Measurements from ENCODE around the gene MYPOP. TPM values are rescaled to one million over a fixed set of nuclear protein-coding genes. Genes with fewer than 3 reads are reported as not detected.
A peak's percentile ranks its signal among the peaks of the same experiment; 100 is the strongest.

The MYPOP gene
- total and polyA plus RNA-seq, 9 of the 15 experiments (the other 6 are each of a cell fraction or from before 2014, with no cell fraction given): 0.32 to 7.6 (median 1.6) TPM

DNA sequence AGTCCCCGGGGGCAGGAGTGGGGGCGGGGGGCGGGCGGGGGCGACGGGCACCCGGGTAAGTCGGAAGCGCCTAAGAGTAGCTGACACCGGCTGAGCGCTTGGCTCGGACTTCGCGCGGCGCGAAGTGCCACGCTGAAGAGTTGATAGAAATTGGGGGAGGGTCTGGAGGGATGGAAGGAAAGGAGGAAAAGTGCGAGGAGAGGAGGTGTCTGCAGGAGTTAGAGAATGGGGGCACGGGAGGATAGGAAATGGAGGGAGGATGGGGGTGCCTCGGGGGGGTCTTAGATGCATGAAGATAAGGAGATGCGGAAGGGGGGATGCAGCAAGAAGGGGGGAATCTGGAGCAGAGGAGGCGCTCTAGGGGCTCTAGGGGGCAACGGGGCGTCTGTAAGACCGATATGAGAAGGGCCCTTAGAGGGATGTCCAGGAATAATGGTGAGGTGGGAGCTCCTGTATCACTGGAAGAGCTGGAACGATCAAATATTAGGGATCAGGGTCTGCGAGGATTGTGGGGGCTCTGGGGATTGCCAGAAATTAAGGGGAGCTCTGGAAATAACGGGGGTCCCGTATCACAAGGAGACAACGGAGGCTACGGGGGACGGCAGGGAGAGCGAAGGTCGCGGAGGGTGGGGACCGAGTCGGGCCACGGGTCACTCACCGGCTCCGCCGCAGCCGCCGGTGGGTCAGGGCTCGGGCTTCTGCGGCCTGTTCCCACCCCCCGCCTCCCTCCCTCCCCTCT, at the start of gene MYPOP (continued):
- TF ChIP-seq BMI1 (IDR thresholded peaks at IDR 0.05; ENCODE audit: low read length) (no peak), JUNB (CRISPR knock-in tag; conservative IDR thresholded peaks at IDR 0.05) (no peak), CEBPG (CRISPR knock-in tag; IDR thresholded peaks at IDR 0.05) (no peak), CEBPG (tag; conservative IDR thresholded peaks at IDR 0.05 in 1 of 2, IDR thresholded peaks at IDR 0.05 in 1 of 2) (no peak; a peak in 1 of 4 replicates), ILK (tag; IDR thresholded peaks at IDR 0.05; ENCODE audit: borderline replicate concordance, low read depth) (no peak), SNRNP70 (optimal IDR thresholded peaks at IDR 0.05; ENCODE audit: low read depth, low read length) (no peak), ZNF274 (IDR thresholded peaks at IDR 0.05; ENCODE audit: borderline replicate concordance, low read depth, low read length) (no peak), BHLHE40 (IDR thresholded peaks at IDR 0.05; ENCODE audit: low read length) (no peak), KLF10 (CRISPR knock-in tag; IDR thresholded peaks at IDR 0.05) (no peak), NFIX (CRISPR knock-in tag; IDR thresholded peaks at IDR 0.05; ENCODE audit: low read depth) (no peak), ZKSCAN3 (CRISPR knock-in tag; IDR thresholded peaks at IDR 0.05) (no peak), DNMT1 (IDR thresholded peaks at IDR 0.05) (no peak), ZNF57 (CRISPR knock-in tag; IDR thresholded peaks at IDR 0.05) (no peak), NFIC (IDR thresholded peaks at IDR 0.05) (no peak), BCOR (IDR thresholded peaks at IDR 0.05) (peak; percentile 30; the same call in 1 of the 2 replicates), EP400 (IDR thresholded peaks at IDR 0.05) (no peak), OTX1 (CRISPR knock-in tag; IDR thresholded peaks at IDR 0.05) (no peak)
- TF ChIP-seq, protein P1, sequence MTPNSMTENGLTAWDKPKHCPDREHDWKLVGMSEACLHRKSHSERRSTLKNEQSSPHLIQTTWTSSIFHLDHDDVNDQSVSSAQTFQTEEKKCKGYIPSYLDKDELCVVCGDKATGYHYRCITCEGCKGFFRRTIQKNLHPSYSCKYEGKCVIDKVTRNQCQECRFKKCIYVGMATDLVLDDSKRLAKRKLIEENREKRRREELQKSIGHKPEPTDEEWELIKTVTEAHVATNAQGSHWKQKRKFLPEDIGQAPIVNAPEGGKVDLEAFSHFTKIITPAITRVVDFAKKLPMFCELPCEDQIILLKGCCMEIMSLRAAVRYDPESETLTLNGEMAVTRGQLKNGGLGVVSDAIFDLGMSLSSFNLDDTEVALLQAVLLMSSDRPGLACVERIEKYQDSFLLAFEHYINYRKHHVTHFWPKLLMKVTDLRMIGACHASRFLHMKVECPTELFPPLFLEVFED (CRISPR knock-in tag; conservative IDR thresholded peaks at IDR 0.05): no peak
- TF ChIP-seq, protein P2, sequence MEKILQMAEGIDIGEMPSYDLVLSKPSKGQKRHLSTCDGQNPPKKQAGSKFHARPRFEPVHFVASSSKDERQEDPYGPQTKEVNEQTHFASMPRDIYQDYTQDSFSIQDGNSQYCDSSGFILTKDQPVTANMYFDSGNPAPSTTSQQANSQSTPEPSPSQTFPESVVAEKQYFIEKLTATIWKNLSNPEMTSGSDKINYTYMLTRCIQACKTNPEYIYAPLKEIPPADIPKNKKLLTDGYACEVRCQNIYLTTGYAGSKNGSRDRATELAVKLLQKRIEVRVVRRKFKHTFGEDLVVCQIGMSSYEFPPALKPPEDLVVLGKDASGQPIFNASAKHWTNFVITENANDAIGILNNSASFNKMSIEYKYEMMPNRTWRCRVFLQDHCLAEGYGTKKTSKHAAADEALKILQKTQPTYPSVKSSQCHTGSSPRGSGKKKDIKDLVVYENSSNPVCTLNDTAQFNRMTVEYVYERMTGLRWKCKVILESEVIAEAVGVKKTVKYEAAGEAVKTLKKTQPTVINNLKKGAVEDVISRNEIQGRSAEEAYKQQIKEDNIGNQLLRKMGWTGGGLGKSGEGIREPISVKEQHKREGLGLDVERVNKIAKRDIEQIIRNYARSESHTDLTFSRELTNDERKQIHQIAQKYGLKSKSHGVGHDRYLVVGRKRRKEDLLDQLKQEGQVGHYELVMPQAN (IDR thresholded peaks at IDR 0.05; ENCODE audit: borderline replicate concordance): peak; percentile 34; the same call in 1 of the 2 replicates
- TF ChIP-seq, protein P3, sequence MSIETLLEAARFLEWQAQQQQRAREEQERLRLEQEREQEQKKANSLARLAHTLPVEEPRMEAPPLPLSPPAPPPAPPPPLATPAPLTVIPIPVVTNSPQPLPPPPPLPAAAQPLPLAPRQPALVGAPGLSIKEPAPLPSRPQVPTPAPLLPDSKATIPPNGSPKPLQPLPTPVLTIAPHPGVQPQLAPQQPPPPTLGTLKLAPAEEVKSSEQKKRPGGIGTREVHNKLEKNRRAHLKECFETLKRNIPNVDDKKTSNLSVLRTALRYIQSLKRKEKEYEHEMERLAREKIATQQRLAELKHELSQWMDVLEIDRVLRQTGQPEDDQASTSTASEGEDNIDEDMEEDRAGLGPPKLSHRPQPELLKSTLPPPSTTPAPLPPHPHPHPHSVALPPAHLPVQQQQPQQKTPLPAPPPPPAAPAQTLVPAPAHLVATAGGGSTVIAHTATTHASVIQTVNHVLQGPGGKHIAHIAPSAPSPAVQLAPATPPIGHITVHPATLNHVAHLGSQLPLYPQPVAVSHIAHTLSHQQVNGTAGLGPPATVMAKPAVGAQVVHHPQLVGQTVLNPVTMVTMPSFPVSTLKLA (conservative IDR thresholded peaks at IDR 0.05): 0 out of 4 replicates have a peak, but pooled peaks of 1 of the 2 experiments have one; percentile 5
